ENCODE measurements around the gene WFDC1.
A peak's percentile ranks its signal among the peaks of the same experiment; 100 is the strongest.

WFDC1 gene

DNA sequence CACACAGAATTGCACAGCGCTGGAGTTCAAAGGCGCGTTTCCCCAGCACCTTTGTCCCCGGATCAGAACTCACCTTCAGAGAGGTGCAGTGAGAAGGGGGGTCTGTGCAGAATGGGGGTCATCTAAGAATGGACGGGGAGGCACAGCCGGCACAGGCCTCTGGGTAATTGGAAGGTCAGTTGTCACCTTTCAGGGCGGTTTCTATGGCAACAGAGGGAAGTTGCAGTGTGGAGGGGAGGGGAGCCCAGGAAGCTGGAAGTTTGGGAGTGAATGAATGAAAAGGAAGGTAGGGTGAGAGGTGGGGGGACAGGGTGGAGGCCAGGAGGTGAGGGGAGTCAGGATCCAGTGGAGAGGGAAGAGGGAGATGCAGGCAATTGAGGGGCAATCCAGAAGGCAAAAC is 42.5 kb upstream of the WFDC1 start:
- no peaks in the 10 kb centered on the region for H3K27me3 ChIP-seq (ENCODE audit: insufficient read depth, low read length, poor library complexity)
- no peak overlapping the region for H2BK120ac ChIP-seq (ENCODE audit: low read depth, low read length)
- H3K4me1 ChIP-seq (ENCODE audit: control insufficient read depth, low read depth, low read length) = no peaks in the 10 kb centered on the region
- no peak overlapping the region for H4K8ac ChIP-seq (ENCODE audit: low read depth, low read length)
- no peak overlapping the region for H2BK15ac ChIP-seq (replicated peaks; ENCODE audit: low read depth)
- H3K79me2 ChIP-seq (ENCODE audit: control insufficient read depth, insufficient read depth, low read length) = no peaks in the 10 kb centered on the region
- no peak overlapping the region for H4K5ac ChIP-seq (ENCODE audit: low read length)
- no peak overlapping the region for H3K4me3 ChIP-seq (ENCODE audit: low read length)
- no CpG with 5 or more reads among the region's 7 CpGs for WGBS (ENCODE audit: extremely low coverage, insufficient coverage, low lambda C conversion rate)
- H3K56ac ChIP-seq (ENCODE audit: low read length) = no peak overlapping the region
- DNase-seq = peak; percentile 28
- H2AK5ac ChIP-seq (ENCODE audit: low read length) = no peak overlapping the region
- H3K79me1 ChIP-seq (ENCODE audit: low read length) = no peaks in the 10 kb centered on the region
- no peak overlapping the region for H3K4ac ChIP-seq (ENCODE audit: low read depth, low read length)
- no peak overlapping the region for H3K9ac ChIP-seq (ENCODE audit: low read length)
- H2BK5ac ChIP-seq (ENCODE audit: low read length) = no peak overlapping the region
- H3K18ac ChIP-seq (ENCODE audit: low read length) = no peak overlapping the region
- H3K27ac ChIP-seq (ENCODE audit: low read depth, low read length) = no peak overlapping the region
- no peak overlapping the region for H3K23ac ChIP-seq (ENCODE audit: low read length)
- no peaks in the 10 kb centered on the region for H3K36me3 ChIP-seq (ENCODE audit: control insufficient read depth, insufficient read depth, low read length)
- H3K4me2 ChIP-seq (ENCODE audit: low read length) = no peak overlapping the region

GRCh38 chr16:84253173-84253572 is 41.5 kb upstream of the WFDC1 start:
- Histone ChIP-seq H2BK15ac (replicated peaks; ENCODE audit: low read depth) (no peak overlapping the region), H2AK5ac (ENCODE audit: low read length) (no peak overlapping the region), H3K79me2 (ENCODE audit: control insufficient read depth, insufficient read depth, low read length) (no peaks in the 10 kb centered on the region), H3K18ac (ENCODE audit: low read length) (no peak overlapping the region), H3K36me3 (ENCODE audit: control insufficient read depth, insufficient read depth, low read length) (no peaks in the 10 kb centered on the region), H3K4me3 (ENCODE audit: low read length) (no peak overlapping the region), H3K4me1 (ENCODE audit: control insufficient read depth, low read depth, low read length) (no peaks in the 10 kb centered on the region), H4K8ac (ENCODE audit: low read depth, low read length) (no peak overlapping the region), H2BK120ac (ENCODE audit: low read depth, low read length) (no peak overlapping the region), H3K23ac (ENCODE audit: low read length) (no peak overlapping the region), H3K79me1 (ENCODE audit: low read length) (no peaks in the 10 kb centered on the region), H4K5ac (ENCODE audit: low read length) (no peak overlapping the region), H3K27me3 (ENCODE audit: insufficient read depth, low read length, poor library complexity) (no peaks in the 10 kb centered on the region), H3K9ac (ENCODE audit: low read length) (no peak overlapping the region), H2BK5ac (ENCODE audit: low read length) (no peak overlapping the region), H3K4me2 (ENCODE audit: low read length) (no peak overlapping the region), H3K27ac (ENCODE audit: low read depth, low read length) (no peak overlapping the region), H3K56ac (ENCODE audit: low read length) (no peak overlapping the region), H3K4ac (ENCODE audit: low read depth, low read length) (no peak overlapping the region)
- DNase-seq = no peak
- no CpG with 5 or more reads among the region's 4 CpGs for WGBS (ENCODE audit: extremely low coverage, insufficient coverage, low lambda C conversion rate)

- DNase-seq = no peak
- Histone ChIP-seq H3K4me3 (ENCODE audit: low read length) (no peak overlapping the region), H4K5ac (ENCODE audit: low read length) (no peak overlapping the region), H3K27ac (ENCODE audit: low read depth, low read length) (no peak overlapping the region), H3K9ac (ENCODE audit: low read length) (no peak overlapping the region), H3K27me3 (ENCODE audit: insufficient read depth, low read length, poor library complexity) (no peaks in the 10 kb centered on the region), H3K36me3 (ENCODE audit: control insufficient read depth, insufficient read depth, low read length) (no peaks in the 10 kb centered on the region), H3K4ac (ENCODE audit: low read depth, low read length) (no peak overlapping the region), H2BK120ac (ENCODE audit: low read depth, low read length) (no peak overlapping the region), H3K4me2 (ENCODE audit: low read length) (no peak overlapping the region), H2AK5ac (ENCODE audit: low read length) (no peak overlapping the region), H4K8ac (ENCODE audit: low read depth, low read length) (no peak overlapping the region), H3K23ac (ENCODE audit: low read length) (no peak overlapping the region), H3K79me1 (ENCODE audit: low read length) (no peaks in the 10 kb centered on the region), H2BK15ac (replicated peaks; ENCODE audit: low read depth) (no peak overlapping the region), H2BK5ac (ENCODE audit: low read length) (no peak overlapping the region), H3K18ac (ENCODE audit: low read length) (no peak overlapping the region), H3K4me1 (ENCODE audit: control insufficient read depth, low read depth, low read length) (no peaks in the 10 kb centered on the region), H3K56ac (ENCODE audit: low read length) (no peak overlapping the region), H3K79me2 (ENCODE audit: control insufficient read depth, insufficient read depth, low read length) (no peaks in the 10 kb centered on the region)
- WGBS (ENCODE audit: extremely low coverage, insufficient coverage, low lambda C conversion rate) = no CpG with 5 or more reads among the region's 4 CpGs
Measured at GRCh38 chr16:84254062-84254461, 40.6 kb upstream of the WFDC1 start.

- Histone ChIP-seq H3K36me3 (ENCODE audit: control insufficient read depth, insufficient read depth, low read length) (no peaks in the 10 kb centered on the region), H3K27ac (ENCODE audit: low read depth, low read length) (no peak overlapping the region), H2AK5ac (ENCODE audit: low read length) (no peak overlapping the region), H3K18ac (ENCODE audit: low read length) (no peak overlapping the region), H3K79me2 (ENCODE audit: control insufficient read depth, insufficient read depth, low read length) (no peaks in the 10 kb centered on the region), H3K56ac (ENCODE audit: low read length) (no peak overlapping the region), H2BK5ac (ENCODE audit: low read length) (no peak overlapping the region), H3K79me1 (ENCODE audit: low read length) (no peaks in the 10 kb centered on the region), H3K4me3 (ENCODE audit: low read length) (no peak overlapping the region), H2BK120ac (ENCODE audit: low read depth, low read length) (no peak overlapping the region), H2BK15ac (replicated peaks; ENCODE audit: low read depth) (no peak overlapping the region), H4K8ac (ENCODE audit: low read depth, low read length) (no peak overlapping the region), H3K4me2 (ENCODE audit: low read length) (no peak overlapping the region), H3K4ac (ENCODE audit: low read depth, low read length) (no peak overlapping the region), H3K9ac (ENCODE audit: low read length) (no peak overlapping the region), H4K5ac (ENCODE audit: low read length) (no peak overlapping the region), H3K23ac (ENCODE audit: low read length) (no peak overlapping the region), H3K4me1 (ENCODE audit: control insufficient read depth, low read depth, low read length) (no peaks in the 10 kb centered on the region), H3K27me3 (ENCODE audit: insufficient read depth, low read length, poor library complexity) (no peaks in the 10 kb centered on the region)
- WGBS (ENCODE audit: extremely low coverage, insufficient coverage, low lambda C conversion rate) = no CpG with 5 or more reads among the region's 4 CpGs
- no peak for DNase-seq
Measured at GRCh38 chr16:84255050-84255810, 39.4 kb upstream of the WFDC1 start.

- Histone ChIP-seq H3K23ac (ENCODE audit: low read length) (no peak overlapping the region), H2BK15ac (replicated peaks; ENCODE audit: low read depth) (no peak overlapping the region), H3K79me2 (ENCODE audit: control insufficient read depth, insufficient read depth, low read length) (no peaks in the 10 kb centered on the region), H3K4me3 (ENCODE audit: low read length) (no peak overlapping the region), H3K4me2 (ENCODE audit: low read length) (no peak overlapping the region), H4K5ac (ENCODE audit: low read length) (no peak overlapping the region), H3K56ac (ENCODE audit: low read length) (no peak overlapping the region), H3K27ac (ENCODE audit: low read depth, low read length) (no peak overlapping the region), H3K18ac (ENCODE audit: low read length) (no peak overlapping the region), H3K9ac (ENCODE audit: low read length) (no peak overlapping the region), H3K36me3 (ENCODE audit: control insufficient read depth, insufficient read depth, low read length) (no peaks in the 10 kb centered on the region), H3K79me1 (ENCODE audit: low read length) (no peaks in the 10 kb centered on the region), H2AK5ac (ENCODE audit: low read length) (no peak overlapping the region), H3K27me3 (ENCODE audit: insufficient read depth, low read length, poor library complexity) (no peaks in the 10 kb centered on the region), H3K4me1 (ENCODE audit: control insufficient read depth, low read depth, low read length) (no peaks in the 10 kb centered on the region), H2BK120ac (ENCODE audit: low read depth, low read length) (no peak overlapping the region), H2BK5ac (ENCODE audit: low read length) (no peak overlapping the region), H3K4ac (ENCODE audit: low read depth, low read length) (no peak overlapping the region), H4K8ac (ENCODE audit: low read depth, low read length) (no peak overlapping the region)
- no peak for DNase-seq
- no CpG with 5 or more reads among the region's 11 CpGs for WGBS (ENCODE audit: extremely low coverage, insufficient coverage, low lambda C conversion rate)
Measured at GRCh38 chr16:84258266-84258665, 36.4 kb upstream of the WFDC1 start.

DNA sequence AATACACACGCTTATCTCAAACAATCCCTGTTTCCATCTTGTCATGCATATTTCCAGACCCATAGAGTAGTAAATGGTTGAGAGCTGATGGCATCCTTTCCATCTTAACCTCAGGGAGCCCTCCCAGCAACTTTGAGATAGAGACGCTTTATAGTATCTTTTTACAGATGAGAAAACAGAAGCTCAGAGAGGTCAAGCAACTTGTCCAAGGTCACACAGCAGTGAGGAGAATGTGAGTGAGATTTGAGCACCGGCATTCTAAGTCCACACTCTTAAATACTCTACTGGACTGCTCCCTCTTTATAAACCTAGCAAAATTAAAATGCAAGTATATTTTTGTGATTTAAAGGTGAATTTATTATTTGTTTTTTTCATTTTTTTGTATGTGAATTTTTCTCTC is 35.0 kb upstream of the WFDC1 start:
- Histone ChIP-seq H3K79me1 (ENCODE audit: low read length) (no peaks in the 10 kb centered on the region), H4K5ac (ENCODE audit: low read length) (no peak overlapping the region), H3K18ac (ENCODE audit: low read length) (no peak overlapping the region), H3K36me3 (ENCODE audit: control insufficient read depth, insufficient read depth, low read length) (no peaks in the 10 kb centered on the region), H2BK5ac (ENCODE audit: low read length) (no peak overlapping the region), H2AK5ac (ENCODE audit: low read length) (no peak overlapping the region), H3K56ac (ENCODE audit: low read length) (no peak overlapping the region), H3K23ac (ENCODE audit: low read length) (no peak overlapping the region), H2BK120ac (ENCODE audit: low read depth, low read length) (no peak overlapping the region), H2BK15ac (replicated peaks; ENCODE audit: low read depth) (no peak overlapping the region), H3K27me3 (ENCODE audit: insufficient read depth, low read length, poor library complexity) (no peaks in the 10 kb centered on the region), H3K4me1 (ENCODE audit: control insufficient read depth, low read depth, low read length) (no peaks in the 10 kb centered on the region), H3K4me3 (ENCODE audit: low read length) (no peak overlapping the region), H3K4ac (ENCODE audit: low read depth, low read length) (no peak overlapping the region), H3K4me2 (ENCODE audit: low read length) (no peak overlapping the region), H3K27ac (ENCODE audit: low read depth, low read length) (no peak overlapping the region), H3K9ac (ENCODE audit: low read length) (no peak overlapping the region), H4K8ac (ENCODE audit: low read depth, low read length) (no peak overlapping the region), H3K79me2 (ENCODE audit: control insufficient read depth, insufficient read depth, low read length) (no peaks in the 10 kb centered on the region)
- no peak for DNase-seq
- no CpG with 5 or more reads among the region's 3 CpGs for WGBS (ENCODE audit: extremely low coverage, insufficient coverage, low lambda C conversion rate)
